Activated T-helper 1 cell treated with Interleukin-2 at 50 U/mL for 16 hours (primary cell): ENCODE data around the gene SLC22A12.

ENCODE experiments used
- DNase-seq: peaks from one replicate; pipeline ENCODE4 v3.0.0-alpha.2; 2020; ENCODE audit warnings: low read depth

SLC22A12 gene

DNA sequence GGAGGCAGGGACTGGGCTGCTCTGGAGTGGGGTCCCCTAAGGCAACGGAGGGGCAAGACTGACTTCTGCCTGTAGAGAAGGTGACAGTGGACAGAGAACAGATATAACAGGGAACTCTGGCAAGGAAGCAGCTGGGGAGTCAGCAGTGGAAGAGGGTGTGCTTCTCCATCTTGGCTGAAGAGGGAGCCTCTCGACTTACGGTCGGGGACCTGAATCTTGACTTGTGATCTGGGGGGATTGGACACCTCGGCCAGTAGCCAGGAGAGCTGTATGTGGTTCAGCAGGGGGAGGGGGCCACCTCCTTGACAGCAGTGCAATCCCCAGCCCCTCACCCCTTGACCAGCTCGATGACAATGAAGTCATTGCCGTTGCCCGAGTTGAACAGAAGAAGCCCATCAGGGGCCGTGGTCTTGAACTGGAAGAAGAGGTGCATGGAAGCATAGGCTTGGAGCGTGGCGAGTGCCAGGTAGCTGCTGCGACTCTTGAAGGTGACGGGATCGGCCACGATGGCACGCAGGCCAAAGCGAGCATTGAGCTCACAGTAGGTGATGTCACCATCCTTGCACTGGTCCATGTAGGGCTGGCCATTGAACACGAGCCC is 60.0 kb downstream of the SLC22A12 start:
- DNase-seq, result no peak
